DND-41 (cell line): ENCODE measurements around the gene SRRM4.

Experiments used
- ATAC-seq: fragments of 200-7000 bp; cut with Tn5 transposase; 3 replicates; pipeline ENCODE4 v1.9.1; 2021; ENCODE audit warnings: low read depth; ENCODE audit not compliant: insufficient read depth
- DNase-seq: peaks from one replicate; pipeline ENCODE4 v3.0.0-alpha.2; 2020
- H2AFZ ChIP-seq: 2 replicates; pipeline ENCODE4 v1.6.0; 2012; ENCODE audit warnings: low read depth, low read length
- H3K27ac ChIP-seq: 2 replicates; pipeline ENCODE4 v1.5.1; 2012; ENCODE audit warnings: low read length, inconsistent platforms
- H3K27me3 ChIP-seq: fragments of 200-600 bp; sonication (generic); 2 replicates; pipeline ENCODE4 v1.6.0; 2012; ENCODE audit warnings: low read length, mild to moderate bottlenecking, inconsistent platforms; ENCODE audit not compliant: insufficient read depth, poor library complexity
- H3K36me3 ChIP-seq: 2 replicates; pipeline ENCODE4 v1.5.1; 2012; ENCODE audit warnings: low read length, inconsistent platforms; ENCODE audit not compliant: insufficient read depth
- H3K4me1 ChIP-seq: 2 replicates; pipeline ENCODE4 v1.5.1; 2012; ENCODE audit warnings: mild to moderate bottlenecking, low read length; ENCODE audit not compliant: insufficient read depth
- H3K4me2 ChIP-seq: 2 replicates; pipeline ENCODE4 v1.6.0; 2012; ENCODE audit warnings: mild to moderate bottlenecking, moderate library complexity, low read length, inconsistent platforms; ENCODE audit not compliant: insufficient read depth
- H3K4me3 ChIP-seq, 2 experiments: fragments of 200-600 bp in 1 of 2; shearing (Covaris generic) in 1 of 2; 2 replicates each; pipeline ENCODE4 v1.5.1; 2012 to 2016; ENCODE audit warnings: inconsistent platforms in 2 of 2, low read length in 2 of 2, mild to moderate bottlenecking in 2 of 2, low read depth in 1 of 2, moderate library complexity in 1 of 2
- H3K79me2 ChIP-seq: 2 replicates; pipeline ENCODE4 v1.6.0; 2012; ENCODE audit warnings: low read length, inconsistent platforms; ENCODE audit not compliant: insufficient read depth
- H3K9ac ChIP-seq: 2 replicates; pipeline ENCODE4 v1.6.0; 2012; ENCODE audit warnings: low read depth, mild to moderate bottlenecking, inconsistent platforms, low read length, moderate library complexity
- H3K9me3 ChIP-seq: 2 replicates; pipeline ENCODE4 v1.5.1; 2012; ENCODE audit warnings: low read length, moderate library complexity, mild to moderate bottlenecking, inconsistent platforms; ENCODE audit not compliant: insufficient read depth, severe bottlenecking
- H4K20me1 ChIP-seq: 2 replicates; pipeline ENCODE4 v1.6.0; 2012; ENCODE audit warnings: low read length; ENCODE audit not compliant: insufficient read depth
- CTCF ChIP-seq: IDR thresholded peaks from 2 replicates; pipeline ENCODE4 v1.5.1; 2012; ENCODE audit warnings: borderline replicate concordance, low read length, moderate library complexity, mild to moderate bottlenecking; ENCODE audit not compliant: poor library complexity, severe bottlenecking; ENCODE audit errors: extremely low read depth
- EZH2 ChIP-seq: IDR thresholded peaks from 3 replicates; pipeline ENCODE4 v1.6.1; 2012; ENCODE audit warnings: borderline replicate concordance, low read depth, mild to moderate bottlenecking, moderate library complexity, low read length, inconsistent platforms; ENCODE audit not compliant: severe bottlenecking

The SRRM4 gene

GRCh38 chr12:119195256-119195655 lies 213.9 kb downstream of the SRRM4 start:
- Histone ChIP-seq H3K79me2 (no peaks in the 10 kb centered on the region), H3K9me3 (no peaks in the 10 kb centered on the region), H3K4me3 (no peak overlapping the region), H3K4me1 (no peaks in the 10 kb centered on the region), H3K4me2 (no peak overlapping the region), H3K36me3 (no peaks in the 10 kb centered on the region), H2AFZ (no peak overlapping the region), H4K20me1 (no peaks in the 10 kb centered on the region), H3K27me3 (no peaks in the 10 kb centered on the region), H3K27ac (no peak overlapping the region), H3K9ac (no peak overlapping the region)
- TF ChIP-seq CTCF (no peak), EZH2 (no peak)
- ATAC-seq: no peak
- DNase-seq: no peak

- Histone ChIP-seq H3K79me2 (no peaks in the 10 kb centered on the region), H3K4me1 (no peaks in the 10 kb centered on the region), H3K36me3 (no peaks in the 10 kb centered on the region), H3K27ac (no peak overlapping the region), H2AFZ (no peak overlapping the region), H3K27me3 (no peaks in the 10 kb centered on the region), H3K4me3 (no peak overlapping the region), H4K20me1 (no peaks in the 10 kb centered on the region), H3K4me2 (no peak overlapping the region), H3K9ac (no peak overlapping the region), H3K9me3 (no peaks in the 10 kb centered on the region)
- no peak for ATAC-seq
- TF ChIP-seq EZH2: no peak
- TF ChIP-seq CTCF: no peak
- DNase-seq: no peak
These were observed 217.1 kb downstream of the SRRM4 start for GRCh38 chr12:119198440-119198839.

GRCh38 chr12:119200601-119201000 lies 219.3 kb downstream of the SRRM4 start:
- Histone ChIP-seq H3K4me2 (no peak overlapping the region), H3K9ac (no peak overlapping the region), H3K27ac (no peak overlapping the region), H3K9me3 (no peaks in the 10 kb centered on the region), H3K4me3 (no peak overlapping the region), H2AFZ (no peak overlapping the region), H3K79me2 (no peaks in the 10 kb centered on the region), H3K27me3 (no peaks in the 10 kb centered on the region), H4K20me1 (no peaks in the 10 kb centered on the region), H3K36me3 (no peaks in the 10 kb centered on the region), H3K4me1 (no peaks in the 10 kb centered on the region)
- DNase-seq (no peak), ATAC-seq (no peak)
- TF ChIP-seq CTCF: no peak

- H3K4me2 ChIP-seq: no peak overlapping the region
- ATAC-seq (no peak), DNase-seq (no peak)
- no peak overlapping the region for H2AFZ ChIP-seq
- H3K27ac ChIP-seq: no peak overlapping the region
- no peaks in the 10 kb centered on the region for H3K79me2 ChIP-seq
- H3K4me1 ChIP-seq: no peaks in the 10 kb centered on the region
- H3K27me3 ChIP-seq: no peaks in the 10 kb centered on the region
- H3K4me3 ChIP-seq: no peak overlapping the region
- no peak overlapping the region for H3K9ac ChIP-seq
- H3K9me3 ChIP-seq: no peaks in the 10 kb centered on the region
- H3K36me3 ChIP-seq: no peaks in the 10 kb centered on the region
- no peaks in the 10 kb centered on the region for H4K20me1 ChIP-seq
- TF ChIP-seq EZH2: no peak
- no peak for TF ChIP-seq CTCF
These were observed 220.6 kb downstream of the SRRM4 start for GRCh38 chr12:119201789-119202543.
